ENCODE measurements around the gene RELN. TPM values are rescaled to one million over a fixed set of nuclear protein-coding genes. Genes with fewer than 3 reads are reported as not detected.
"Not testable (repeated sequence)": the region's sequence is repeated elsewhere in the genome, so short reads cannot be mapped to it uniquely, and the experiment has no call there.

RELN gene
- total and polyA plus RNA-seq, 2 experiments from 2014 or later: 3.9 to 22.0 TPM

DNA sequence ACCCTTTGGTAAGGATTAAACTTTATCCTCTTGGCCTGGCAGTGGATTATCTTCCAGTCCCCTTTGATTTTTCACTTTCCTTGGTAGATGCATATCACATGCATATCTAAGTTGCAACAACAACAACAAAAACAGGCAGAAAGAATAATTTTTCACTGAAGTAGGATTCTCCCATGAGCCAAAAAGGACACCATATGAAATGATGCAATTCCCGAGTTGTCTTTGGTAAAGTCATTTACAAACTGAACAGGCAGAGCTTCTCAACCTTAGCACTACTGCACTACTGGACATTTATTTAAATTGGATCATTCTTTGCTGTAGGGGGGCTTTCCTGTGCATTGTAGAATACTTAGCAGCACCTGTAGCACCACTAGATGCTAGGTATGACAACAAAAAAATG, 195.0 kb downstream of the RELN start:
- Histone ChIP-seq H3K27me3 (no peaks in the 10 kb centered on the region), H3K79me2 (no peaks in the 10 kb centered on the region), H3K4me2 (no peak overlapping the region), H3K27ac (no peak overlapping the region), H3K9me3 (ENCODE audit: low read depth) (no peaks in the 10 kb centered on the region), H4K20me1 (ENCODE audit: insufficient read depth, poor library complexity, severe bottlenecking) (no peaks in the 10 kb centered on the region), H3K4me1 (ENCODE audit: insufficient read depth) (no peaks in the 10 kb centered on the region), H3K4me3 (no peak overlapping the region), H3K36me3 (replicated peaks; ENCODE audit: insufficient read depth, low read depth) (no peaks in the 10 kb centered on the region), H2AFZ (no peak overlapping the region), H3K9me2 (replicated peaks; ENCODE audit: insufficient read depth) (no peaks in the 10 kb centered on the region)
- 95% methylated on average over 1 of the region's 1 CpG for WGBS (ENCODE audit: low lambda C conversion rate, missing lambda C conversion rate)
- TF ChIP-seq CTCF (IDR thresholded peaks at IDR 0.05; ENCODE audit: poor library complexity) (no peak), EZH2 (IDR thresholded peaks at IDR 0.05; ENCODE audit: borderline replicate concordance) (no peak), EZH2phosphoT487 (IDR thresholded peaks at IDR 0.05; ENCODE audit: low read depth, severe bottlenecking, unreplicated experiment) (no peak)
- no peak for DNase-seq (ENCODE audit: low spot score)

GRCh38 chr7:103793614-103794013, 195.8 kb downstream of the RELN start:
- no peaks in the 10 kb centered on the region for H3K9me2 ChIP-seq (replicated peaks; ENCODE audit: insufficient read depth)
- H3K36me3 ChIP-seq (replicated peaks; ENCODE audit: insufficient read depth, low read depth): no peaks in the 10 kb centered on the region
- H3K4me3 ChIP-seq: no peak overlapping the region
- no peak for DNase-seq (ENCODE audit: low spot score)
- H4K20me1 ChIP-seq (ENCODE audit: insufficient read depth, poor library complexity, severe bottlenecking): no peaks in the 10 kb centered on the region
- H3K79me2 ChIP-seq: no peaks in the 10 kb centered on the region
- no peaks in the 10 kb centered on the region for H3K27me3 ChIP-seq
- WGBS (ENCODE audit: low lambda C conversion rate, missing lambda C conversion rate): 91% methylated on average over 5 of the region's 5 CpGs
- no peak overlapping the region for H3K4me2 ChIP-seq
- no peaks in the 10 kb centered on the region for H3K9me3 ChIP-seq (ENCODE audit: low read depth)
- H2AFZ ChIP-seq: no peak overlapping the region
- H3K27ac ChIP-seq: no peak overlapping the region
- no peaks in the 10 kb centered on the region for H3K4me1 ChIP-seq (ENCODE audit: insufficient read depth)
- TF ChIP-seq EZH2phosphoT487 (IDR thresholded peaks at IDR 0.05; ENCODE audit: low read depth, severe bottlenecking, unreplicated experiment) (no peak), CTCF (IDR thresholded peaks at IDR 0.05; ENCODE audit: poor library complexity) (no peak), EZH2 (IDR thresholded peaks at IDR 0.05; ENCODE audit: borderline replicate concordance) (no peak)

DNA sequence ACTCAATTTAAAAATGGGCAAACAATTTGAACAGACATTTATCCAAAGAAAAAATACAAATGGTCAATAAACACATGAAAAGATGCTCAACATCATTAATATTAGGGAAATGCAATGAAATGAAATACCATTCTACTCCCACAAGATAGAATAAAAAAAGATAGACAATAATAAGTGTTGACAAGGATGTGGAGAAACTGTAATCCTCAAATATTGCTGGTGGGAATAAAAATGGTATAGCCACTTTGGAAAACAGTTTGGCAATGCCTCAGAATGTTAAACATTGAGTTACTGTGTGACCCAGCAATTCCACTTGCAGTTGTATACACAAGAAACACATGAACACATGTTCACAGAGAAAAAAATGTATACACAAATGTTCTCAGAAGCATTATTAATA, 197.6 kb downstream of the RELN start:
- no peak for DNase-seq (ENCODE audit: low spot score)
- Histone ChIP-seq H3K4me3 (no peak overlapping the region), H3K9me3 (ENCODE audit: low read depth) (no peaks in the 10 kb centered on the region)

DNA sequence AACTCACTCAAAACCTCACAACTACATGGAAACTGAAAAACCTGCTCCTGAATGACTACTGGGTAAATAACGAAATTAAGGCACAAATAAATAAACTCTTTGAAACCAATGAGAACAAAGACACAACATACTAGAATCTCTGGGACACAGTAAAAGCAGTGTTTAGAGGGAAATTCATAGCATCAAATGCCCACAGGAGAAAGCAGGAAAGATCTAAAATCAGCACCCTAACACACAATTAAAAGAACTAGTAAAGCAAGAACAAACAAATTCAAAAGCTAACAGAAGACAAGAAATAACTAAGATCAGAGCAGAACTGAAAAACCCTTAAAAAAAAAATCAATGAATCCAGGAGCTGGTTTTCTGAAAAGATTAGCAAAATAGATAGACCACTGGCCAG, 202.4 kb downstream of the RELN start:
- not testable (repeated sequence) for H3K4me1 ChIP-seq (ENCODE audit: insufficient read depth); H3K4me2 ChIP-seq; H3K79me2 ChIP-seq; H3K4me3 ChIP-seq; H4K20me1 ChIP-seq (ENCODE audit: insufficient read depth, poor library complexity, severe bottlenecking); H3K36me3 ChIP-seq (replicated peaks; ENCODE audit: insufficient read depth, low read depth); H3K9me2 ChIP-seq (replicated peaks; ENCODE audit: insufficient read depth); H3K27ac ChIP-seq; DNase-seq (ENCODE audit: low spot score); H3K9me3 ChIP-seq (ENCODE audit: low read depth); H3K27me3 ChIP-seq; H2AFZ ChIP-seq
- 82% methylated on average over 1 of the region's 1 CpG for WGBS (ENCODE audit: low lambda C conversion rate, missing lambda C conversion rate)

More for the DNA sequence above, 197.6 kb downstream of the RELN start:
- Histone ChIP-seq H3K36me3 (replicated peaks; ENCODE audit: insufficient read depth, low read depth) (no peaks in the 10 kb centered on the region), H2AFZ (no peak overlapping the region), H3K27ac (no peak overlapping the region), H3K4me1 (ENCODE audit: insufficient read depth) (no peaks in the 10 kb centered on the region), H4K20me1 (ENCODE audit: insufficient read depth, poor library complexity, severe bottlenecking) (no peaks in the 10 kb centered on the region), H3K79me2 (no peaks in the 10 kb centered on the region), H3K4me2 (no peak overlapping the region), H3K9me2 (replicated peaks; ENCODE audit: insufficient read depth) (no peaks in the 10 kb centered on the region), H3K27me3 (no peaks in the 10 kb centered on the region)
- TF ChIP-seq EZH2phosphoT487 (IDR thresholded peaks at IDR 0.05; ENCODE audit: low read depth, severe bottlenecking, unreplicated experiment) (no peak), CTCF (IDR thresholded peaks at IDR 0.05; ENCODE audit: poor library complexity) (no peak), EZH2 (IDR thresholded peaks at IDR 0.05; ENCODE audit: borderline replicate concordance) (no peak)

All from hepatocyte (in vitro differentiated cells).